Prostate gland (tissue), 2 donors: ENCODE measurements around the gene PARD6A. TPM values are rescaled to one million over a fixed set of nuclear protein-coding genes. Genes with fewer than 3 reads are reported as not detected.

ENCODE experiments used
- DNase-seq: peaks from one replicate; pipeline ENCODE4 v3.0.0-alpha.2; 2019; ENCODE audit warnings: low spot score
- H3K27ac ChIP-seq, 2 donors: fragments of 200-600 bp; sonication (generic); 2 replicates each; pipeline ENCODE4 v1.5.1; 2017 to 2019
- H3K27me3 ChIP-seq: fragments of 200-600 bp; sonication (generic); replicated peaks from 2 replicates; pipeline ENCODE4 v1.5.1; 2019; ENCODE audit not compliant: insufficient read depth
- H3K36me3 ChIP-seq, 2 donors: fragments of 200-600 bp; sonication (generic); 1 replicate in 1 of 2; 2 replicates in 1 of 2; pipeline versions ENCODE4 v1.5.1 to v1.8.1; 2017 to 2019
- H3K4me1 ChIP-seq: fragments of 200-600 bp; sonication (generic); replicated peaks from 2 replicates; pipeline ENCODE4 v1.5.1; 2019
- H3K4me3 ChIP-seq, 2 donors: fragments of 200-600 bp; sonication (generic); 2 replicates each; pipeline ENCODE4 v1.5.1; 2017 to 2019
- H3K9me3 ChIP-seq: fragments of 200-600 bp; sonication (generic); 2 replicates; pipeline ENCODE4 v1.5.1; 2017
- CTCF ChIP-seq, 4 experiments: fragments of 200-600 bp in 2 of 4; fragments of 450-650 bp in 2 of 4; sonication (generic) in 2 of 4; IDR thresholded peaks; 1 replicate in 3 of 4; 2 replicates in 1 of 4; pipeline ENCODE4 v1.5.1; 2016 to 2019; ENCODE audit warnings: antibody characterized with exemption in 4 of 4, mild to moderate bottlenecking in 2 of 4, moderate library complexity in 2 of 4
- POLR2A ChIP-seq: fragments of 450-650 bp; IDR thresholded peaks from one replicate; pipeline ENCODE4 v1.6.1; 2016; ENCODE audit warnings: antibody characterized with exemption, mild to moderate bottlenecking
- POLR2AphosphoS5 ChIP-seq: sonication (generic); formaldehyde crosslinking; IDR thresholded peaks from one replicate; pipeline ENCODE4 v1.6.1; 2017; ENCODE audit warnings: antibody characterized with exemption
- WGBS: methylation state at CpG from one replicate; pipeline ENCODE4 v1.1.5; 2018; 5-methylcytosine and 5-hydroxymethylcytosine counted together
- intact Hi-C: fragments of 100-400 bp; cut with DNase I; formaldehyde crosslinking; loops from one replicate; pipeline ENCODE4 v1.14.2; 2022
- total RNA-seq, 2 donors: library from RNA; depleted of rRNA; stranded (reverse); fragments of >200 nt; gene quantifications; one replicate each; pipeline ENCODE4 v1.1.0, GENCODE V29; 2016

PARD6A gene
- total RNA-seq, 2 donors from 2014 or later: 3.4 to 13.7 TPM

GRCh38 chr16:67673712-67674580 is 13.2 kb downstream of the PARD6A start:
- intact Hi-C loops: loop anchor here (5.0 to 10.0 kb wide), 2 partner anchors 131 to 253 kb away; partner anchors contain the start of genes RANBP10 and TSNAXIP1

DNA sequence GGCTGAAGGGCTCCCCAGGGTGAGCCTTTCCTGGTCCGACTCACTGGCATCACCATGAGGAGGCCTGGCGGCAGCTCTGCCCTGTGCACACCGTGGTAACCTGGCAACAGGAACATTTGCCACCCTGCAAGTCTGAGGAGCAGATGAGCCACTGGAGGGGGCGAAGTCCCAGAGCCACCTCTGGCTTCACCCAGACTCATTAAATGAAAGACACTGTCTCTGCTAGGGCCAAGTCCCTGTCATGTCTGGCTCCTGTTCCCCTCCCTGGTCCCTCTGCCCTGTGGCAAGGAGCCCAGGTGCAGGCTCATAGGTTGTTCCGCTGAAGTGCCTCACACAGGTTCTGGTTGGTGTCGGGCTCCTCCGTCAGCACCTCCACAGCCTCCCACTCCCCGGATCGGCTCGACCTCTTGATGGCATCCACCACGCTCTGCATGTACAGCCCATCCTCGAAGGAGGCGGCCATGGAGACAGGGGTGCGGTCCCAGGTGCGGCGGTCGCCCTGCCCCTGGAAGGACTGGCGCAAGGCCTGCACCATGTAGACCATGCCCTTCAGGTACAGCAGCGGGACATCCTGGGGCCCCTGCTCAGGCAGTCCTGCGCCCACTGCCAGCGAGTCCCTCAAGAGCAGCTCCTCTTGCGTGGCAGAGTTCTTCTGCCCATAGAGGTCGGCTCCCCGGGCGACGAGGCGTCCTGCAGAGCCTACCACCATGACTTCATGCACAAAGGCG is 14.3 kb downstream of the PARD6A start:
- DNase-seq: no peak
- H3K4me3 ChIP-seq: no peak overlapping the region
- H3K4me1 ChIP-seq: peaks cover 12% of the 10 kb centered on the region
- 95% methylated on average over 28 of the region's 28 CpGs for WGBS
- no peak overlapping the region for H3K27ac ChIP-seq
- intact Hi-C loops: loop anchor here (5.0 to 10.0 kb wide), 2 partner anchors 130 to 252 kb away; partner anchors contain the start of genes RANBP10 and TSNAXIP1
- no peaks in the 10 kb centered on the region for H3K36me3 ChIP-seq
- H3K9me3 ChIP-seq: no peaks in the 10 kb centered on the region
- TF ChIP-seq POLR2A (no peak), POLR2AphosphoS5 (no peak), CTCF (IDR thresholded peaks at IDR 0.05) (no peak)
- H3K27me3 ChIP-seq: no peaks in the 10 kb centered on the region

More at GRCh38 chr16:67673712-67674580, 13.2 kb downstream of the PARD6A start:
- Histone ChIP-seq H3K4me3 (no peak overlapping the region), H3K27me3 (no peaks in the 10 kb centered on the region), H3K36me3 (no peaks in the 10 kb centered on the region), H3K9me3 (no peaks in the 10 kb centered on the region), H3K4me1 (peaks cover 12% of the 10 kb centered on the region), H3K27ac (peak overlapping the region; percentile 56 to 57)
- TF ChIP-seq POLR2A (no peak), POLR2AphosphoS5 (no peak), CTCF (IDR thresholded peaks at IDR 0.05) (no peak)
- 34% methylated on average over 20 of the region's 21 CpGs for WGBS
- DNase-seq: no peak

GRCh38 chr16:67675579-67675935 is 14.8 kb downstream of the PARD6A start:
- Histone ChIP-seq H3K27me3 (no peaks in the 10 kb centered on the region), H3K36me3 (no peaks in the 10 kb centered on the region), H3K4me3 (no peak overlapping the region), H3K4me1 (peaks cover 12% of the 10 kb centered on the region), H3K27ac (peak overlapping the region in 1 of 2 donors; percentile 29), H3K9me3 (no peaks in the 10 kb centered on the region)
- TF ChIP-seq CTCF (IDR thresholded peaks at IDR 0.05) (no peak), POLR2A (no peak), POLR2AphosphoS5 (no peak)
- WGBS: 96% methylated on average over 17 of the region's 17 CpGs
- intact Hi-C loops: loop anchor here (10.0 kb wide), 1 partner anchor 129 kb away; the partner anchor contains the start of genes RANBP10 and TSNAXIP1
- no peak for DNase-seq

- no peak for TF ChIP-seq POLR2A
- TF ChIP-seq CTCF (IDR thresholded peaks at IDR 0.05): no peak
- Histone ChIP-seq H3K9me3 (no peaks in the 10 kb centered on the region), H3K4me3 (no peak overlapping the region), H3K27ac (peak overlapping the region in 1 of 2 donors; percentile 29), H3K27me3 (no peaks in the 10 kb centered on the region), H3K36me3 (no peaks in the 10 kb centered on the region), H3K4me1 (peaks cover 12% of the 10 kb centered on the region)
- WGBS: 95% methylated on average over 7 of the region's 7 CpGs
- DNase-seq: no peak
- intact Hi-C loops: loop anchor here (10.0 kb wide), 1 partner anchor 129 kb away; the partner anchor contains the start of genes RANBP10 and TSNAXIP1
These were observed 15.2 kb downstream of the PARD6A start for GRCh38 chr16:67675999-67676398.
